ENCODE measurements around the gene CCDC136. TPM values are rescaled to one million over a fixed set of nuclear protein-coding genes. Genes with fewer than 3 reads are reported as not detected.

Gene CCDC136
- total RNA-seq, 2 experiments from 2014 or later, result 5.6 to 8.9 TPM

DNA sequence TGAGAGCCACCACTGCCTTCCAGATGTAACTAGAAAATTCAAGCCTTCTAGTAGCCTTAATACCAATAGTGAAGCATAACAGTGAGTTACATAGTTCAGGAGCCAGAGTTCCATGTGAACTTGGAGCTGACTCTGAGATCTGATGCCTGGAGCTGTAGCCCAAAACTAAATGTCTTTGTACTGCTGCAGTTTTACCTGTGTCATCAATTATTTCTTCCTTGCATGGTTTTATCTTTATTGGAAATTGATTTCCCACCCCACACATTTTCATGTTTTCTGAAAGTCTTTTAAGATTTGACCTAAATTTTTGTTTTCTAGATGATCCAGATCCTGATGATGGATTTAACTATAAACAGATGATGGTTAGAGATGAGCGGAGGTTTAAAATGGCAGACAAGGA is 33.2 kb upstream of the CCDC136 start:
- CTCF ChIA-PET, result no interaction called here

GRCh38 chr7:128759242-128759641 is 32.5 kb upstream of the CCDC136 start:
- H3K27me3 Mint-ChIP-seq (ENCODE audit: low read depth), result no peaks in the 10 kb centered on the region
- DNase-seq (no peak), ATAC-seq (no peak)
- no peak overlapping the region for H3K27ac Mint-ChIP-seq
- H3K36me3 Mint-ChIP-seq (ENCODE audit: low read depth), result peaks cover 44% of the 10 kb centered on the region
- ChIA-PET CTCF (no interaction called here), POLR2A (interaction anchor here (1.0 kb wide), 1 partner anchor 14 kb away, joined by 3 read pairs; no protein-coding TSS in a partner anchor)
- no peaks in the 10 kb centered on the region for H3K9me3 Mint-ChIP-seq (ENCODE audit: insufficient read depth)
- no peaks in the 10 kb centered on the region for H3K4me1 Mint-ChIP-seq (ENCODE audit: low read depth)
- H3K4me3 Mint-ChIP-seq, result no peak overlapping the region

More for the DNA sequence above, 33.2 kb upstream of the CCDC136 start:
- H3K4me3 Mint-ChIP-seq, result no peak overlapping the region
- DNase-seq (no peak), ATAC-seq (no peak)
- no peaks in the 10 kb centered on the region for H3K4me1 Mint-ChIP-seq (ENCODE audit: low read depth)
- POLR2A ChIA-PET, result interaction anchor here (1.0 kb wide), 1 partner anchor 14 kb away, joined by 3 read pairs; no protein-coding TSS in a partner anchor
- no peaks in the 10 kb centered on the region for H3K9me3 Mint-ChIP-seq (ENCODE audit: insufficient read depth)
- H3K36me3 Mint-ChIP-seq (ENCODE audit: low read depth), result peaks cover 48% of the 10 kb centered on the region
- H3K27ac Mint-ChIP-seq, result no peak overlapping the region
- no peaks in the 10 kb centered on the region for H3K27me3 Mint-ChIP-seq (ENCODE audit: low read depth)

DNA sequence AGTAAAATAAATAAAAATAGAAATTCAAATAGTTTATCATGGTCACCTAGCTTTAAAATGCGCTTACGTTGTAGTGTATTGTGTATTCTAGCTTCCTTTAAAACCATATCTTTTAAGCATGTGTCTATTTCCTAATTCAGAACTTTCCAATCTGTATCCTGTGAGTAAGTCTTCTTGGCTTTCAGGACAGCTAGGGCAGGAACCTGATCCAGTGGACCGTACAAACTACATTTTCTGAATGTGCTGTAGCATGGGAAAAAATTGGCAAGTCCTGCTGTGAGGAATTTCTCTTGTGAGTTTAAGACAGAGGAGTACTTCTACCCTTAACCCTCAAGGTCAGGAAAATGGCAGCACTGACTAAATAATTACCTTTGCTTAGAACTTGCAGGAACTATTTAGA is 28.2 kb upstream of the CCDC136 start:
- Mint-ChIP-seq H3K9me3 (ENCODE audit: insufficient read depth) (no peaks in the 10 kb centered on the region), H3K4me1 (ENCODE audit: low read depth) (no peaks in the 10 kb centered on the region), H3K4me3 (no peak overlapping the region), H3K36me3 (ENCODE audit: low read depth) (peaks cover 37% of the 10 kb centered on the region), H3K27ac (no peak overlapping the region), H3K27me3 (ENCODE audit: low read depth) (no peaks in the 10 kb centered on the region)
- ChIA-PET CTCF (no interaction called here), POLR2A (no interaction called here)
- DNase-seq (no peak), ATAC-seq (no peak)

DNA sequence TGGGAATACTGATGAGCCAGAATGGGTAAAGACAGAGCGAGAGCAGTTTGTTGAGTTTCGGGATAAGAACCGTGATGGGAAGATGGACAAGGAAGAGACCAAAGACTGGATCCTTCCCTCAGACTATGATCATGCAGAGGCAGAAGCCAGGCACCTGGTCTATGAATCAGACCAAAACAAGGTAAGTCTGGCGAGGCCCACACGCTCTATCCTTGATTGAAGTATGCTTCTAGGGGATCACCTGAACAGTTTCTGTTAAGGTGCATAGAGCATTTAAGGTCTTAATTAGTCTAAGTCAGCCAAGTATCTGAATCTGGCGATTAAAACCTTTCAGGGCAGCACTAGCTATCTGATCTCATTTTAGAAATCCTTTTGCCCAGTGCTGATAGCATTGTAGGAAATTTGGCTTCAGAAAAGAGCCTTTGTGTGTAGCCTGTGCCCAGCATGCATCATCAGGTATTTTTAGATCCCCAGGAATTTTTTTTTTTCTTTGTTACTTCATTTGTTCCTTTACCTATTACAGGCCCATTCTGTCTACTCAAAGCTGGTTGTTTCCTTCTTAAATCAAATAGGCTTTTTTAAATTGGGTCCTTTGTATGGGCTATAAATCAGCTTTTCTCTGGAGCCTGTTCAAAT is 24.2 kb upstream of the CCDC136 start:
- Mint-ChIP-seq H3K4me1 (ENCODE audit: low read depth) (no peaks in the 10 kb centered on the region), H3K4me3 (no peak overlapping the region), H3K27me3 (ENCODE audit: low read depth) (no peaks in the 10 kb centered on the region), H3K9me3 (ENCODE audit: insufficient read depth) (no peaks in the 10 kb centered on the region), H3K36me3 (ENCODE audit: low read depth) (peaks cover 58% of the 10 kb centered on the region), H3K27ac (no peak overlapping the region)
- DNase-seq (no peak), ATAC-seq (no peak)
- ChIA-PET CTCF (interaction anchor here (1.5 kb wide), 1 partner anchor 10 kb away, joined by 5 read pairs; no protein-coding TSS in a partner anchor), POLR2A (interaction anchor here (1.1 kb wide), 1 partner anchor 13 kb away, joined by 4 read pairs; no protein-coding TSS in a partner anchor)

- H3K27ac Mint-ChIP-seq, result no peak overlapping the region
Measured at GRCh38 chr7:128770233-128770632, 21.5 kb upstream of the CCDC136 start.

DNA sequence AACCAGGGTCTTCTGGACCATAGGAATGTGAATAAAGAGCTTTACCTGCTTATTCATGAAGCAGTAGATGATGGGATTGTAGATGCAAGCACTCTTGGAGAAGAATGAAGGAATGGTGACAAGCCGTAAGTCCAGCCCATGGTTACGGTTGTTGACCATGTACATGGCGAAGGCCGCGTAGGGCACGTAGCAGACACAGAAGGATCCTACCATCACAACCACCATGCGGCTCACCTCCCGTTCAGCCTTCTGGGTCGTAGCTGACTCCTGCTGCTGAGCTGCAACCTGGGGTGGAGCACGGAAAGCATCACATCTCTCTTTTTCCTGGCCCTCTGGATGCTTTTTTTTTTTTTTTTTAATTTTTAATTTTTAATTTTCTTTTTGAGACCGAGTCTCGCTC is 18.2 kb upstream of the CCDC136 start:
- ATAC-seq (no peak), DNase-seq (no peak)
- no peaks in the 10 kb centered on the region for H3K27me3 Mint-ChIP-seq (ENCODE audit: low read depth)
- peaks cover 66% of the 10 kb centered on the region for H3K36me3 Mint-ChIP-seq (ENCODE audit: low read depth)
- ChIA-PET CTCF (no interaction called here), POLR2A (interaction anchor here (1.0 kb wide), 1 partner anchor 15 kb away, joined by 3 read pairs; no protein-coding TSS in a partner anchor)
- H3K4me3 Mint-ChIP-seq, result no peak overlapping the region
- peaks cover 14% of the 10 kb centered on the region for H3K9me3 Mint-ChIP-seq (ENCODE audit: insufficient read depth)
- H3K4me1 Mint-ChIP-seq (ENCODE audit: low read depth), result peaks cover 4% of the 10 kb centered on the region
- H3K27ac Mint-ChIP-seq, result no peak overlapping the region

More at GRCh38 chr7:128770233-128770632, 21.5 kb upstream of the CCDC136 start:
- ATAC-seq (no peak), DNase-seq (no peak)
- Mint-ChIP-seq H3K4me3 (no peak overlapping the region), H3K27me3 (ENCODE audit: low read depth) (no peaks in the 10 kb centered on the region), H3K4me1 (ENCODE audit: low read depth) (no peaks in the 10 kb centered on the region), H3K9me3 (ENCODE audit: insufficient read depth) (no peaks in the 10 kb centered on the region), H3K36me3 (ENCODE audit: low read depth) (peaks cover 72% of the 10 kb centered on the region)
- ChIA-PET CTCF (interaction anchor here (2.1 kb wide), 1 partner anchor 113 kb away, joined by 5 read pairs; no protein-coding TSS in a partner anchor), POLR2A (no interaction called here)

DNA sequence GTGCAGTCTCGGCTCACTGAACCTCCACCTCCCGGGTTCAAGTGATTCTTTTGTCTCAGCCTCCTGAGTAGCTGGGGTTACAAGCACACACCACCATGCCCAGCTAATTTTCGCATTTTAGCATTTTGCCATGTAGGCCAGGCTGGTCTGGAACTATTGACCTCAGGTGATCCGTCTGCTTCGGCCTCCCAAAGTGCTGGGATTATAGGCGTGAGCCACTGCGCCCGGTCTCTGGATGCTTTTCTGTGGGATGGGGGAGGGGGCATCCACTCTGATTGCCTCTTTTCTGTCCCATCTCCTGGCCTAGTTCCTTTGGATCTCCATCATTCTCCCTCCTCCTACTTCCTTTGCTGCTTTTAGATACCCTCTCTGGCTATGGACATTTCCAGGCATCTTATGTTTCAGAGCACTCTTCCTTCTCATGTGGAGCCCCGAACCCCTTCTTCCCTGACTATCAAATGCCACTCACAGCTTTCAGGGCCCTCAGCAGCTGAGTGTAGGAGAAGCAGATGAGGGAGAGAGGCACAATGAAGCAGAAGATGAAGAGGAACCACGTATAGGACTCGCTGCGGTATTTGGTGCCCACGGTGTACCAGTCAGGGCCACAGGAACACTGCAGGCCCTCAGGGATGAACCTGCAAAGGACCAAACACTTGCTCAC is 17.6 kb upstream of the CCDC136 start:
- Mint-ChIP-seq H3K9me3 (ENCODE audit: insufficient read depth) (peaks cover 14% of the 10 kb centered on the region), H3K4me1 (ENCODE audit: low read depth) (peaks cover 4% of the 10 kb centered on the region), H3K27me3 (ENCODE audit: low read depth) (no peaks in the 10 kb centered on the region), H3K36me3 (ENCODE audit: low read depth) (peaks cover 60% of the 10 kb centered on the region), H3K27ac (no peak overlapping the region), H3K4me3 (no peak overlapping the region)
- DNase-seq (no peak), ATAC-seq (no peak)
- POLR2A ChIA-PET, result no interaction called here
- CTCF ChIA-PET, result no interaction called here

DNA sequence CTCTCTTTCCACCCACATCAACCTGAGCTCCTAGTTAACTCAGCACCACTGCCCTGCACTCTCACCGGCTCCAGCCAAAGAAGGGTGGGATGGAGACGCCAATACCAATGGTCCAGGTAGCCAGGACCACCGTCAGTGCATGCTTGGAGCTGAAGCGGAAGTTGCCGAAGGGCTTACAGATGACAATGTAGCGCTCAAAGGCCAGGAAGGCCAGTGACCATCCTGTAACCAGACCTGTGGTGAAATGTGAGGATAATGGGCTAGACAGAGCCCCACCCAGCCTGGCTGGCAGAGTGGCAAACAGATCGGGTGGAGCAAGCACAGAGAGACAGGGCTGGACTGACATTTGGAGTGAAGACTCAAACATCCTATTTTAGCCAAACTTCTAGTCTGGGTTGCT is 16.8 kb upstream of the CCDC136 start:
- H3K9me3 Mint-ChIP-seq (ENCODE audit: insufficient read depth), result peaks cover 14% of the 10 kb centered on the region
- DNase-seq (no peak), ATAC-seq (no peak)
- H3K4me1 Mint-ChIP-seq (ENCODE audit: low read depth), result peaks cover 4% of the 10 kb centered on the region
- no peak overlapping the region for H3K4me3 Mint-ChIP-seq
- H3K27me3 Mint-ChIP-seq (ENCODE audit: low read depth), result peaks cover 1% of the 10 kb centered on the region
- peaks cover 52% of the 10 kb centered on the region for H3K36me3 Mint-ChIP-seq (ENCODE audit: low read depth)
- H3K27ac Mint-ChIP-seq, result no peak overlapping the region
- CTCF ChIA-PET, result no interaction called here
- POLR2A ChIA-PET, result no interaction called here

- Mint-ChIP-seq H3K4me3 (no peak within 1 kb of the TSS), H3K36me3 (ENCODE audit: low read depth) (peaks cover 45% of the 10 kb centered on the region), H3K4me1 (ENCODE audit: low read depth) (peaks cover 4% of the 10 kb centered on the region), H3K27me3 (ENCODE audit: low read depth) (peaks cover 2% of the 10 kb centered on the region), H3K9me3 (ENCODE audit: insufficient read depth) (peaks cover 14% of the 10 kb centered on the region), H3K27ac (no peak within 1 kb of the TSS)
- POLR2A ChIA-PET, result no interaction called here
- DNase-seq, result no peak
- CTCF ChIA-PET, result no interaction called here
- ATAC-seq, result no peak
Measured at GRCh38 chr7:128775744-128776474, 15.9 kb upstream of the CCDC136 start, which contains the start of gene OPN1SW. TSS of gene OPN1SW (minus strand) at chr7:128775794. CDS start at chr7:128775781, 13 bp downstream.

- CTCF ChIA-PET, result no interaction called here
- Mint-ChIP-seq H3K27ac (no peak overlapping the region), H3K4me1 (ENCODE audit: low read depth) (peaks cover 4% of the 10 kb centered on the region), H3K9me3 (ENCODE audit: insufficient read depth) (peaks cover 14% of the 10 kb centered on the region), H3K4me3 (no peak overlapping the region), H3K36me3 (ENCODE audit: low read depth) (peaks cover 34% of the 10 kb centered on the region), H3K27me3 (ENCODE audit: low read depth) (peaks cover 2% of the 10 kb centered on the region)
- DNase-seq (no peak), ATAC-seq (no peak)
- POLR2A ChIA-PET, result no interaction called here
Measured at GRCh38 chr7:128777156-128778123, 14.3 kb upstream of the CCDC136 start.

GRCh38 chr7:128778946-128779345 is 12.8 kb upstream of the CCDC136 start:
- H3K36me3 Mint-ChIP-seq (ENCODE audit: low read depth), result peaks cover 23% of the 10 kb centered on the region
- ChIA-PET POLR2A (no interaction called here), CTCF (interaction anchor here (1.4 kb wide), 1 partner anchor 10 kb away, joined by 4 read pairs; no protein-coding TSS in a partner anchor)
- no peak overlapping the region for H3K27ac Mint-ChIP-seq
- H3K4me1 Mint-ChIP-seq (ENCODE audit: low read depth), result peaks cover 4% of the 10 kb centered on the region
- ATAC-seq (no peak), DNase-seq (no peak)
- H3K9me3 Mint-ChIP-seq (ENCODE audit: insufficient read depth), result peaks cover 14% of the 10 kb centered on the region
- H3K4me3 Mint-ChIP-seq, result no peak overlapping the region
- H3K27me3 Mint-ChIP-seq (ENCODE audit: low read depth), result peaks cover 2% of the 10 kb centered on the region

Data from activated CD8-positive, alpha-beta T cell treated with anti-CD3 and anti-CD28 coated beads, Interleukin-2, amount 10 ng/mL, durations not matched to agents 7 days and 5 days (primary cell).